NCI-H2196 (cell line): Measurements from ENCODE around the gene GCN1.

Experiments used
- DNase-seq: peaks from one replicate; lab custom pipeline; 2025; ENCODE audit not compliant: unreplicated experiment; lab: John Stamatoyannopoulos, UW

The GCN1 gene

DNA sequence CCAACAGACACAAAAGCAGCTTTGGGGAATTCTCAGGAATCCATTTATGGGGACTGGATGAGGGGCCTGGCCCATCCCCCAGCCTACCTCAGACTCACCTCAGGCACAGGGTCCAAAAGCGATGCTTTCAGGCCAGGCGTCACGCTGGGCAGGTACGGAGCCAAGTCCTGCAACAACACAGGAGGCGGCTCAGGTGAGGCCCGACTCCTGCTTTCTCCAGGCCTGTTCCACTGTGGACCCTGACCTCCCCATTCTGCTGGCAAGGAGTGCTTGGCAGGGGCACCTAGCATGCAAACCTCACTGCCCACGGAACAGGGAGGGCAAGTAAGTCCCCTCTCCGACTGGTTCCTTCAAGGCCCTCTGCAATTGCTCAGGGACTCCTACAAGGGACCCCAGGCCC lies 49.4 kb downstream of the GCN1 start:
- DNase-seq, result no peak

GRCh38 chr12:120144215-120144614 lies 50.3 kb downstream of the GCN1 start:
- no peak for DNase-seq

GRCh38 chr12:120142231-120142877 lies 52.2 kb downstream of the GCN1 start:
- DNase-seq, result no peak

DNA sequence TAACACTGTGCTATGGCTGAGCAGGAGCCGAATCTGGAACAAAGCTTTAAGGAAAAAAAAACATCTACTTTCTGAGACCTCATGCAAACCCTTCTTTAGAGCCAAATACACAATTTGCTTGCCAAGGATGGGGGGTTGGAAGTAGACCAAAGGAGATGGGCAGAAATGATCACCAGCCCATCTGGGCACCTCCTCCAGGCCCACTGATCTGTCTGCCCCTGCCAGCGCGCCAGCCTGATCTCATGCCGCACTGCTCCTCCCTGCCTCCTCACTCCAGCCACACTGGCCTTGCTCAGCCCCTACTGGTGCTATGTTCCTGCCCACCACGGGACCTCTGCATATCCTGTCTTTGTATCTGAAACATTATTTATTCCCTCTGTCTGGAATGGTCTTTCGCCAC lies 53.2 kb downstream of the GCN1 start:
- DNase-seq, result no peak

DNA sequence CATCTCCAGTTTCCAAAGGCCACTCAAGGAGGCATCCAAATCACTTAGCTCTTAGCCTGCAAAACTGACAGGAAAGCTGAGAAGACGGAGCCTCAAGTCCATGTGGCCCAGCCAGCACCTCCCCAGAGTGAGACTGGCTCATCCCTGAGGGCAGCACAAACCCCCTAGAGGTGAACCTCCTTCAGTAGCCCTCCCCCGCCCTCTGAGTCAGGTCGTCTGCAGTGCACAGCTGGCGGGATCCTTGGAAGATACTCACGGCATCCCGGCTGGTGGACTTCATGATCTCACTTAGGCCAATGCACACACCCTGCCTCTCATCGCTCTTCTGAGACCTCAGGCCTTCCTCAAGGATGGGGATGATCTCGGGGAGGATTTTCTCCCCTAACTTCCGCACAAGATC lies 53.9 kb downstream of the GCN1 start:
- DNase-seq, result no peak

GRCh38 chr12:120139958-120140357 lies 54.6 kb downstream of the GCN1 start:
- DNase-seq, result no peak

DNA sequence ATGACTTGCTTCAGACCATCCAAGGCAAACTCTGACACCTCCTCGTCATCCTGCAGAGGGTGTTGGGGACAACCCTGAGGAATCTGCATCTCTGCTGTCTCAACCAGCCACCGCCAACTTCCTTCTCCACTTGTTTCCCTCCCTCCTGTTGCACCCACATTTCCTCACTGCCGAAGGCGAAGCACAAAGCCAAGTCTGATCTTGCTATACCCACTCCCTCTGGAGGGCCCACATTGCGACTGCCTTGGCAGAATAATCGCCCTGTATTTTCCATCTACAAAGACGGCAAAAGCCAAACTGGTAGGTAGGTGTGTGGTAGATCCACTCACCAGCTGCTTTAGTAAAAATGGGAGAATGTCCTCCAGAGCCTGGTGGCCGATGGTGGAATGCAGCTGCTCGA lies 56.1 kb downstream of the GCN1 start:
- no peak for DNase-seq

GRCh38 chr12:120137833-120138232 lies 56.7 kb downstream of the GCN1 start:
- DNase-seq, result no peak

- DNase-seq, result no peak
These were observed 58.3 kb downstream of the GCN1 start for GRCh38 chr12:120136093-120136770.

DNA sequence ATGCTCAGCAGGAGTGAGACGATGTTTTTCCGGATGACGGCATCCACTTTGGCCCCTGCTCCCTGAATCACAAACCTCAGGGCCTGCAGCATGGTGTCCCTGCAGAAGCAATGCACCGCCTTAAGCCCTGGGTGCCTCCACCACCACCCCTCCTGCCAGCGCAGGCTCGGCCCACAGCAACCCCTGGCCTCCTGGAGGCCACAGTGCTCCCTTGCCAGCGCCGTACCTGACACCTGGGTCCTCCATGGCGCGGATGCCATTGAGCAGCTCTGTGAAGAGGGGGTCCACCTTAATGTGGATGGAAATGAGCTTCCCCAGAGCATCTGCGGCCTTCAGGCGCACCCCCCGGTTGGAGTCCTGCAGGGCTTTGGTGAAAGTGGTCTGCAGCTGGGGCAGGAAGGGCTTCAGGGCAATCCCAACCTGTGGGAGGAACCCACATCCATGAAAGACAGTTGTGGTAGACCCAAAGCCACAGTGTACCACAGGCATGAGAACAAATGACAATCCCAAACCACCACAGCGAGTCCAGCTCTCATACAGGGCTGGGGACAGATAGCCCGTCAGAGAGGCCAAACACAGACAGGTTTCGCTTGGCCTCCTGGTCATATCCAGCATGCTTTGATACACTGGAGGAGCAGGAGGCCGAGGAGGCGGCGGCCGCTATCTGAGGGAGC lies 60.1 kb downstream of the GCN1 start:
- DNase-seq, result no peak

DNA sequence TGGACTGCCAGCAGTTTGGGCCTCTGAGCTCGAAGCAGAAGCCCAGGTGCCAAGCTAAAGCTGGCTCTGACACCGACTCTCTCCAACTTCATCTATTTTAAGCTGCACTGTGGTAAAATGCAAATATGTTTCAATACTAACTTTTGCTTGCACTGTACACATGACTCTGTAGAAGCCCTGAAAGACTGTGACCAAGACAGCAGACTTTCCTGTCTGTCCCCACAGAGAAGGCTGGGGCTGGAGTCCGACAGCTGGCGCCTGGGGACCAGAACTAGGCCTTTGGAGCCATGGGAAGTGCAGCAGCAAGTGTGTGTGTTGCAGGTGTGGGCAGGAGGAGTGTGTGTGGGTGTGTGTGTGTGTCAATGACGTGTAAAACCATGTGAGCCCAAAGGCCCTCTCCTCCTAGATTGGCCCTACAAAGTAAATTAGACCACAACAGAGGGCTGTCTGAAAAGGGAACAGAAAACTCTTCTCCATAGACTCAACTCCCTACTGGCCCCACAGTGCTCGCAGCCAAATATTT lies 61.6 kb downstream of the GCN1 start:
- no peak for DNase-seq

DNA sequence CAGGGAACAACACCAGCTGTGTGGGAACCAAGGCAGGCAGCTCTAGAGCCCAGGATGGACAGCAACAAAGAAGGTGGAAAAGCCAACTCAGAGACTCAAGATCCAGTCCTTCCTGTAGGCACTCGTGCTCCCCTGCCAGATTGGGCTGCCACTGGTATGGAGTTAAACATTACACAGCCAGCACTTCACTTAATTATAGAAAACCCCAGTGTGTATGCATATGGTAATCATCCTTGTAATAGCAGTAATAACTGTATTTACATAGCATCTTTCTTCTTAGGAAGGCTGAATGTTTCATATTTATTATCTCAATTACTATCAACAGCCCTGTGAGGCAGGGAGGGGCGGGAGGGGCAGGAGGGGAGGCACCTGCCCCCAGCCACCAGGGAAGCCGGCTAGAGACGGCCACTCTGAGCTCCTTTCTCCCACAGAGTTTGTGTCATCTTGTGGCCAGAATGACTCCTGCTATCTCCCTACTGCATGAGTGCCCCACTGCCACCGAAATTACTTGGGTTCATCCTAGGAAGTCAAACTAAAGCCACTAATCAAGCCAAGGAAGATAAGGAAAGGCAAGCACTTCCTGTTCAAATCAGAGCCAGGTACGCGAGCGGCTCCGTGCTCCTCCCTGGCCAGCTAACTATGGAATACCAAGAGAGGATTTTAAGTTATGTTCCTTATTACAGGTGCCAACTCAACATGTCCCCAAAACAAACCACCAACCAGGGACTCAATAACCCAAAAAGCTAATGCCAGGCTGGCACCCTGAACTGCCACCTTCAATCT lies 62.3 kb downstream of the GCN1 start:
- no peak for DNase-seq

DNA sequence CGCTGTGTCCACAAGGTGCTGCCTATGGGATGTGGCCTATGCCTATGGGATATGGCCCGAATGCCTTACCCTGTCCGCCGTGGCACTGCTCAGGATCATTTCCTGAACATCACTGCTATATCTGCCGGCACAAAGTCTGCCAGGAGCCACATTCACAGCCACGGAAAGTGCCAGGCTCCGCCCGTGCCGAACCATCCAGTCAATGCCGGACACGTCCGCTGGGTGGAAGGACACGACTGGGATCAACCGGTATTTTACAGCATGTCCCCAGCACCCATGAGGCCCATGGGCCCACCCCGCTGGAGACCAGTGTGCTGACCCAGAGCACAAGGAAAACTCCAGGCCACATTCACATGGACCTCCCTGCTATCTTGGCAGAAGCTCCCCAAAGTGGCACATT lies 63.4 kb downstream of the GCN1 start:
- DNase-seq, result no peak

GRCh38 chr12:120130011-120130410 lies 64.5 kb downstream of the GCN1 start:
- DNase-seq, result no peak

GRCh38 chr12:120126635-120127005 lies 67.9 kb downstream of the GCN1 start:
- DNase-seq, result no peak

DNA sequence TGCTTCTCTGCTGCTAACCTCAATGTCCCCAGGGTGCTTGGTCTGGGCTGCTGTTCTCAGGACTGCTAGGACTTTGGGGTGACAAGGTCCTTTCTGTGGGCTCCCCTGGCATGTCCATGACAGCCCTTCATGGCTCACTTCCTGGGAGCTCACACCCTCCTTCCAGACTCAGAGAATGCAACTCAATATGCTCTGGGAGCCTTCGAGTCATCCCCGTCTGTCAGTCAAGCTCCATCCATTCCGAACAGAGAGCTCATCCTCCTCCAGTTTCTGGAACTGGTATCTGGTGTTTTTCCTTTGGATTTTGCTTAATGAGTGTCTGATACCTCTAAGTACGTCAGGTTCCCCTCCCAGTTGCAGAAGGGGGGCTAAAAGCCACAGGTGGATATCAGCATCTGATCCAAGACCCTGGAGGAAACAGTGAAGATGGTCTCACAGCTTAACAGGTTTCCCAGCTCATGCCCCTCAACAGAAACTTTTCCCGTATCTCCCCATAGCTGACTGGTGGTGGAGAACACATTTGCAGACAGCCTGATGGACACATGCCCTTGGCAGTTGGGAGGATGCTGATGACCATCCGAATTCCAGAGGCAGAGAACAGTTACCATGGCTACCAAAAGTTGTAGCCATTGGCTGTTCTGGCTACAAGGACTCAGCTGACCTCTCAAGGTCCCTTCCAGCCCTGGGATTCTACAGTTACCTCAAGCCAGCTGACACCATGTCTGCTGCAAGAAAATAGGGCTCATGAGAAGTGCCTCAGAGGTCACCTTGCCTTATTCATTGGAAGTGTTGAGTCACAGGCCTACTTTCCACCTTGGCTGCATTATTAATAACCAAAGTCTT lies 68.5 kb downstream of the GCN1 start:
- DNase-seq, result no peak

DNA sequence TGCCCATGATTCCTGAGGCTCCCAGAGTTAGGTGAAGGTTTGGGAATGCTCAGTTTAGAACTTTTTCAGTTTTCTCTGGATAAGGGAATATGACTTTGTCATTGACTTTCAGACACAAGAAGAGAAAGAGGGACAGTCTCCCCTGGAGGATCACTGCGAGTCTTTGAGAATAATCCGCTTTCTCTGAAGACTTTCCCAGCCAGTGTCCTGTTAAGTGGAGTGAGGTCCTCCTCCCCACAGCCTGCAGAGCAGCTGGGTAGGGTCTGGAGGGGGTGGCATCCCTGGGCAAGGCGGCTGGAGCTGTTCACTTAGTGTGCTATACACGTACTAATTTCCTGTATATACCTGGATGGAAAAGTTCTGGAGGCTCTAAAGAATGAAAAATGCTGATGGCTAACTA lies 69.5 kb downstream of the GCN1 start:
- DNase-seq, result no peak

DNA sequence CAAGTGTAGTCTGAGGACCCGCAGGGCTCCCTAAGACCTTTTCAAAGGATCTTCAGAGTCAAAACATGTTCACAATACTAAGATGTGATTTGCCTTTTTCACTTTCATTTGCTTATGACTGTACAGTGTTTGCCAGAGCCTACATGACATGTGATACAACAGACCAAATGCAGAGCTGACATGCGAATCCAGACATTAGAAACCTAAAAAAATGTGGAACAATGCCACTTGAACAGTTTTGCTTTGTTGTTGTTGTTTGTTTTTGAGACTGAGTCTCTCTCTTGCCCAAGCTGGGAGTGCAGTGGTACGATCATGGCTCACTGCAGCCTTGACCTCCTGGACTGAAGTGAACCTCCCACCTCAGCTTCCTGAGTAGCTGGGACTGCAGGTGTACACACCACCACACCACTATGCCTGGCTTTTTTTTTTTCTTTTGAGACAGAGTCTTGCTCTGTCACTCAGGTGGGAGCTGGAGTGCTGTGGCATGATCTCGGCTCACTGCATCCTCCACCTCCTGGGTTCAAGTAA lies 72.7 kb downstream of the GCN1 start:
- no peak for DNase-seq

DNA sequence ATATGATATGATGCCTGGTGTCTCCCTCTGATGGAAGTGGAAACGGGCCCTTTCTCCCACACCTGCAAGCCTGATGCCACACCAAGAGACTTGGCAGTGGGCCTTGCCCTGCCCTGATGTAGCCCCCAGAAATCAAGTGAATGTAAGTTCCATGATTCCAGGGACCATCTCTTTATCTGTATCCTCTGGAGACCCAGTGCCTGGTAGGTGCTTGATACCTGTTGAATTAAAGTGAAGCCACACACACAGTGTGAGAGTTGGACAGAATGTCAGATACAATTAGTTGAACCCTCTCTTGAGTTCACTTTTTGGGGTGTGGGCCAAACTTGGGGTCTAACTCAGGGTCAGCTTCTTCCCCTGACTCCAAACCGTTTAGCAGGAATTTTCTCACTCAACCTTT lies 73.2 kb downstream of the GCN1 start:
- no peak for DNase-seq

- no peak for DNase-seq
These were observed 75.1 kb downstream of the GCN1 start for GRCh38 chr12:120119271-120119973.
